Astrocyte (in vitro differentiated cells and primary cell): ENCODE results near the gene ZNF595.

Experiments used
- CTCF ChIP-seq: IDR thresholded peaks from 2 replicates; pipeline ENCODE4 v1.5.1; 2011; ENCODE audit warnings: low read depth, mild to moderate bottlenecking, inconsistent platforms, low read length, moderate library complexity; ENCODE audit not compliant: insufficient read depth
- EZH2 ChIP-seq: IDR thresholded peaks from 2 replicates; pipeline ENCODE4 v1.6.1; 2012; ENCODE audit warnings: mild to moderate bottlenecking, low read length, inconsistent platforms; ENCODE audit not compliant: insufficient read depth

GRCh38 chr4:71830-72229, 18.7 kb downstream of the ZNF595 start:
- TF ChIP-seq CTCF, result no peak
- no peak for TF ChIP-seq EZH2
